Effector memory CD4-positive, alpha-beta T cell (primary cell): Measurements from ENCODE around the gene LCE1F.

Experiments
- DNase-seq, 3 donors: peaks; one replicate each; pipeline ENCODE4 v3.0.0-alpha.2; 2020
- H3K27ac ChIP-seq: 2 replicates; pipeline ENCODE4 v1.7.0; 2013; ENCODE audit warnings: mild to moderate bottlenecking, low read length, moderate library complexity; ENCODE audit not compliant: insufficient read depth, poor library complexity, severe bottlenecking
- H3K27me3 ChIP-seq: replicated peaks from 2 replicates; pipeline ENCODE4 v1.7.0; 2013; ENCODE audit warnings: mild to moderate bottlenecking, low read length; ENCODE audit not compliant: insufficient read depth, control insufficient read depth, poor library complexity, severe bottlenecking
- H3K36me3 ChIP-seq: 2 replicates; pipeline ENCODE4 v1.7.0; 2013; ENCODE audit warnings: mild to moderate bottlenecking, low read length, moderate library complexity; ENCODE audit not compliant: control insufficient read depth, insufficient read depth
- H3K4me1 ChIP-seq: 2 replicates; pipeline ENCODE4 v1.7.0; 2013; ENCODE audit warnings: low read length, mild to moderate bottlenecking; ENCODE audit not compliant: control insufficient read depth, insufficient read depth, poor library complexity, severe bottlenecking
- H3K4me3 ChIP-seq: 2 replicates; pipeline ENCODE4 v1.7.0; 2013; ENCODE audit warnings: low read length, low read depth, mild to moderate bottlenecking; ENCODE audit not compliant: insufficient read depth, poor library complexity, severe bottlenecking
- H3K9me3 ChIP-seq: 2 replicates; pipeline ENCODE4 v1.7.0; 2013; ENCODE audit warnings: mild to moderate bottlenecking, low read length, moderate library complexity; ENCODE audit not compliant: control insufficient read depth

LCE1F gene

DNA sequence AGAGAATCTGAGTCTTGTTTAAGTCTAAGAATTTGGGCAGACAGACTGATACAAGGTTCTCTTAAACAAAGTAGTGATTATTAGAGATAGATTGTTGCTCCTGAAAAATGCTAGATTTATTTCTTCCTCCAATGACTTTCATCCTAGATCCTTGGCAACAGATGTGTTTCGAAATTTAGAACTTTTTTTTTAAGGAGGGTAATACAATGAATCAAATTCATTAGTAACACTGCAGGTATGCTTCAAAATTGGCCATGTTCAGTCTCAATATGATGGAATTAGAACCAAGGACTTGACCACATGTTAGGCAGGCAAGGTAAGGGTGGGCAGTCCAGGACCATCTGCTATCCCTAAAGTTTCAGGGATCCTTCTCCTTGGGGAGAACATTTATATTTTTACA lies 4.5 kb upstream of the LCE1F start:
- Histone ChIP-seq H3K4me1 (no peaks in the 10 kb centered on the region), H3K27ac (no peak overlapping the region), H3K36me3 (no peaks in the 10 kb centered on the region), H3K27me3 (peaks cover 4% of the 10 kb centered on the region), H3K9me3 (no peaks in the 10 kb centered on the region), H3K4me3 (no peak overlapping the region)
- no peak for DNase-seq

DNA sequence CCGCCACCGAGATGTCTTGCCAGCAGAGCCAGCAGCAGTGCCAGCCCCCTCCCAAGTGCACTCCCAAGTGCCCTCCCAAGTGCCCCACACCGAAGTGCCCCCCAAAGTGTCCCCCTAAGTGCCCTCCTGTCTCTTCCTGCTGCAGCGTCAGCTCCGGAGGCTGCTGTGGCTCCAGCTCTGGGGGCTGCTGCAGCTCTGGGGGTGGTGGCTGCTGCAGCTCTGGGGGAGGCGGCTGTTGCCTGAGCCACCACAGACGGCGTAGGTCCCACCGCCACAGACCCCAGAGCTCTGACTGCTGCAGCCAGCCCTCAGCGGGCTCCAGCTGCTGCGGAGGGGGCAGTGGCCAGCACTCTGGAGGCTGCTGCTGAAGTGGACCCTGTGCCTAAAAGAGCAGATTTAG lies 1.4 kb downstream of the LCE1F start:
- Histone ChIP-seq H3K4me3 (no peak overlapping the region), H3K27ac (no peak overlapping the region), H3K9me3 (no peaks in the 10 kb centered on the region)

DNA sequence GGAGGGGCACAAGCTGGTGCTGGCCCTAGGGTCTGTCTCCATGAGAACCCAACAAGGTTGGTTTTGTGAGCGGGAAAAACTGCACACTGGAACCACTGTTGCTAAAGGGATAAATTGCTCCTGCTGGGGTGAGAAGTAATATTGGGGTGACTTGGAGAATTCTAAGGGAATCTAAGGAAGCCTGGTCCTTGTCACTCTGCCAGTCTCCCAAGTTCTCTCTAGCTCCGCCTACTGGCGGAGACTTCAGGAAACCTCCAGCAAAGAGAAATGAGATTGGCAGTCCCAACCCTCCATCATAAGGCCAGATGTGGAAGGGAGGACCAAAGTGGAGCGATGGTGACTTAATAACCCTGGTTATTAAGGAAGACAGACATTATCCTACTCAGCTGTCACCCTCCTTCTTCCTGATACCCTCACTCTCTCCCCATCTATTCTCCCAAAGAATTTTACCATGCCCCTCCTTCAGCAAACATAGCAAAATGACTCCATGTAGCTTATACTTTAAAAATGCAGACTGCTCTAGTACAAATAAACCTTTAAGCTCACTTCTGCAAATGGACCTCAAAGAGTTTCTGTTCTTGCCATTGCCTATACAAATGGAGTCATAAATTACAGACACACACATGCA lies 2.7 kb downstream of the LCE1F start:
- no peak for DNase-seq
- Histone ChIP-seq H3K4me3 (no peak overlapping the region), H3K4me1 (no peaks in the 10 kb centered on the region), H3K9me3 (no peaks in the 10 kb centered on the region), H3K27me3 (peaks cover 4% of the 10 kb centered on the region), H3K27ac (no peak overlapping the region), H3K36me3 (no peaks in the 10 kb centered on the region)

More for the DNA sequence above, 1.4 kb downstream of the LCE1F start:
- Histone ChIP-seq H3K4me1 (no peaks in the 10 kb centered on the region), H3K36me3 (no peaks in the 10 kb centered on the region), H3K27me3 (peaks cover 4% of the 10 kb centered on the region)
- DNase-seq = no peak

DNA sequence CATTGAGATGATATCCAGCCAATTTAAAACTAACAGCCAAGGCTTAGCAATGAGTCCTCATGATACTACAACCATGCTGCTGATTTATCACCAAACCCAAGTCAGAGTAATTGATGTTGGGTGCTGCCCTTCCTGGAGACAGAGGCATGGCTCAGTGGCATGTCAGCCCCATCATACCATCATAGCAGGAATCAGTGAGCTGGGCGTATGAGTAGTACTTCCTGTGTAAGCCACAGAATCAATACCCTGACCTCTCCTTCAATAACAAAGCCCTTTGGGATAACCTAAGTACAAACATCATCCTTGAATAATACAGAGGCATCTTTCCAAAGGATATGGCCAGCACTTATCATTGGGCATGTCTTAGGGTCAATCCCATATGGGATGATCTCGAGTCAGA lies 8.2 kb downstream of the LCE1F start:
- H3K4me3 ChIP-seq = no peak overlapping the region
- no peaks in the 10 kb centered on the region for H3K4me1 ChIP-seq
- no peaks in the 10 kb centered on the region for H3K9me3 ChIP-seq
- no peak overlapping the region for H3K27ac ChIP-seq
- no peak for DNase-seq
- H3K36me3 ChIP-seq = no peaks in the 10 kb centered on the region
- H3K27me3 ChIP-seq = peaks cover 4% of the 10 kb centered on the region

DNA sequence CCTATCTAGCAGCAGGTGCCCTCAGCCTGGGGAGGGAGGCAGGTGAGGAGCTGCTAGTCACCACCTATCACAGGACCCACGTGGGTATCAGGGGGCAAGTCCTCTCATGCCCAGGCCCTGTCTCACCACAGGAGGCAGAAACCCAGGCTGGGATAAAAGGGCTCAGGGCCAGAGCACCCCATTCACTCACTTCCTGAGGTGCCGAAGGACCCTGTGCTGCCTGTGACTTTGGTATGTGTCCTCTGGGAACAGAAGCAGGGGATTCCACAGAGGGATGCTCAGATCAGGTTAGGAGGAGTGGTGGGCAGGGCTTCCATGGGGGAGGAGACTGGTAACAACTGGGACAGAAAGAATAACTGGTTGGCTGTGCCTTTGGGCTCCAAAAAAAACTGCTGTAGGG lies 11.1 kb downstream of the LCE1F start, which contains the start of gene LCE1E:
Gene LCE1E, plus strand, starts transcription at position 181 of the 400 bp plus-strand sequence. CDS start 1,043 bp downstream, outside the sequence.
- Histone ChIP-seq H3K9me3 (no peaks in the 10 kb centered on the region), H3K4me3 (no peak within 1 kb of the TSS), H3K4me1 (no peaks in the 10 kb centered on the region), H3K27me3 (peaks cover 4% of the 10 kb centered on the region), H3K36me3 (no peaks in the 10 kb centered on the region), H3K27ac (no peak within 1 kb of the TSS)
- DNase-seq = no peak

DNA sequence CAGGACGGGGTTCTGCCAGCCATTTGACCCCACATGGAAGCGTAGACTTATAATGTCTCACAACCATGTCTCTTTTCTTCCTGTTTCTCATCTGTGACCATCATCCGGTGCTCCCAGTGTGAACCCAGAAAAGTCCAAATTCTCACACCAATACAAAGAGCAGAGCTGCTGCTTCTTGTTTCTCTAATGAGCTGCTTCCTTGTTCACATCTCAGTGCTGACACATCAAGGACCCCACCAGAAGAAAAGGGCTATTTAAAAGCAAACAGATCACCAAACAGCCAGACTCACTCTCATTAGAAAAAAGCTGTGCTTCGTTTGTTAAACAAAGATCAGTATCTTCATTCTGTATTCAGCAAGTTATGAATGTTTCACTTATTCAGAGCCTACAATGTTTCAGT lies 20.7 kb downstream of the LCE1F start:
- no peak for DNase-seq
- no peaks in the 10 kb centered on the region for H3K4me1 ChIP-seq
- H3K36me3 ChIP-seq = no peaks in the 10 kb centered on the region
- H3K9me3 ChIP-seq = no peaks in the 10 kb centered on the region
- H3K4me3 ChIP-seq = no peak overlapping the region
- no peak overlapping the region for H3K27ac ChIP-seq
- no peaks in the 10 kb centered on the region for H3K27me3 ChIP-seq

DNA sequence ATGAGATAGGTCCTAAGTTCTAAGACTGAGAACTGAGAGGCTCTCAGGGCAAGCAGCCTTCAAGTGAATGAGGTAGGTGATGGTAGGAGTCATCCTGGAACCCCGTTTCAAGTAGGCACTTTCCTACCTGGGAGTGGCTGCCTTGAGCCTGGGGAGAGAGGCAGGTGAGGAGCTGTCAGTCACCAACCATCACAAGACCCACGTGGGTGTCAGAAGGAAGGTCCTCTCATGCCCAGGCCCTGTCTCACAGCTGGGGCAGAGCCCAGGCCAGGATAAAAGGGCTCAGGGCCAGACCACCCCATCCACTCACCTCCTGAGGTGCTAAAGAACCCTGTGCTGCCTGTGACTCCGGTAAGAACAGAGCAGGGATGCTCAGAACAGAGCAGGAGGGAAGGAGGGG lies 21.5 kb downstream of the LCE1F start, which contains the start of gene LCE1D:
Gene LCE1D, plus strand, starts transcription at position 301 of the 400 bp plus-strand sequence. CDS start 1,074 bp downstream, outside the sequence.
- no peaks in the 10 kb centered on the region for H3K9me3 ChIP-seq
- no peak within 1 kb of the TSS for H3K4me3 ChIP-seq
- H3K36me3 ChIP-seq = no peaks in the 10 kb centered on the region
- no peaks in the 10 kb centered on the region for H3K4me1 ChIP-seq
- no peak within 1 kb of the TSS for H3K27ac ChIP-seq
- no peaks in the 10 kb centered on the region for H3K27me3 ChIP-seq
- DNase-seq = no peak

DNA sequence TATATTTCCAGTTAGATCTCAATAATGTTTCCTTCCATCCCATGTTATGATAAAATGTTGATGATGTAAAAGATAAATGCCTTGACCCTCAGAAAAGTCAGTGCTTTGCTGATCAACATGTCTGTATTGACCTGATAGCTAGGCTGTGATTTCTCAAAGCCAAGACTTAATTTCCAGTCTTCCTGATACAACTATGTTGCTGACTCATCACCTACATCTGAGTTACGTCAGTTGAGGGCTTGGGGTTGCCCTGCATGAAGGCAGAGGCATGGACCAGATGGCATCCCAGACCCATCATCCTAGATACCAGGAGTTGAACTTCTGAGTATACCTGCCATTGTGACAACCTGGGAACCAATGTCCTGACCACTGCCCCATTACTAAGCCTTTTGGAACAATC lies 26.4 kb downstream of the LCE1F start:
- Histone ChIP-seq H3K27me3 (peaks cover 2% of the 10 kb centered on the region), H3K4me1 (no peaks in the 10 kb centered on the region), H3K36me3 (no peaks in the 10 kb centered on the region), H3K4me3 (no peak overlapping the region), H3K9me3 (no peaks in the 10 kb centered on the region), H3K27ac (no peak overlapping the region)
- DNase-seq = no peak

DNA sequence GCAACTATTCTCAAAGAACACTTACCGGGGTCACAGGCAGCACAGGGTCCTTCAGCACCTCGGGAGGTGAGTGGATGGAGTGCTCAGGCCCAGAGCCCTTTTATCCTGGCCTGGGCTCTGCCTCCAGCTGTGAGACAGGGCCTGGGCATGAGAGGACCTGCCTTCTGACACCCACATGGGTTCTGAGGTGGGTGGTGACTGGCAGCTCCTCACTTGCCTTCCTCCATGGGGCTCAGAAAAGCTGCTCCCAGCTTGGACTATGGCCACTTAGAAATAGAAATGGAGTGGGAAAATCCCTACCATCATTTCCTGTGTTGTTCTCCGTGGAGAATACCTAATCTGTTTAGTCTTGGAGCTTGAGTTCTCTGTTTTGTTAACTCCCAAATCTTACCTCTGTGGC lies 31.6 kb downstream of the LCE1F start, which contains the start of gene LCE1C:
Gene LCE1C, minus strand, starts transcription at position 76 of the 400 bp plus-strand sequence. CDS start 1,173 bp downstream, outside the sequence.
- Histone ChIP-seq H3K9me3 (no peaks in the 10 kb centered on the region), H3K27me3 (peaks cover 2% of the 10 kb centered on the region), H3K36me3 (no peaks in the 10 kb centered on the region), H3K4me1 (no peaks in the 10 kb centered on the region), H3K27ac (no peak within 1 kb of the TSS), H3K4me3 (no peak within 1 kb of the TSS)
- DNase-seq = no peak

DNA sequence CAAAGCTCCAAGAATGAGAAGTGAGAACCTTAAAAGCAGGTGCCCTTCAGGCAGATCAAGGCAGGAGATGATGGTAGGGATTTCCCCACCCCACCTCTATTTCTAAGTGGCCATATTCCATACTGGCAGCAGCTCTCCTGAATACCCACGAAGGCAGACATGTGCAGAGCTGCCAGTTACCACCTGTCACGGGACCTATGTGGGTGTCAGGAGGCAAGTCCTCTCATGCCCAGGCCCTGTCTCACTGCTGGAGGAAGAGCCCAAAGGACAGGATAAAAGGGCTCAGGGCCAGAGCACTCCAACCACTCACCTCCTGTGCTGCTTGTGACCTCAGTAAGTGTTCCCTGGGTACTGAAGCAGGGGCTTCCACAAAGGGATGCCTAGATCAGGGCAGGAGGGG lies 36.1 kb downstream of the LCE1F start:
- no peak overlapping the region for H3K27ac ChIP-seq
- H3K36me3 ChIP-seq = no peaks in the 10 kb centered on the region
- H3K4me3 ChIP-seq = no peak overlapping the region
- H3K9me3 ChIP-seq = no peaks in the 10 kb centered on the region
- no peaks in the 10 kb centered on the region for H3K27me3 ChIP-seq
- no peaks in the 10 kb centered on the region for H3K4me1 ChIP-seq
- DNase-seq = no peak
